ENCODE data around the gene DCAKD. TPM values are rescaled to one million over a fixed set of nuclear protein-coding genes. Genes with fewer than 3 reads are reported as not detected.
A peak's percentile ranks its signal among the peaks of the same experiment; 100 is the strongest.

The DCAKD gene
- total and polyA plus RNA-seq, 10 of the 15 experiments (the other 5 are each of a cell fraction or from before 2014, with no cell fraction given), result 11.6 to 62.7 (median 38.3) TPM

DNA sequence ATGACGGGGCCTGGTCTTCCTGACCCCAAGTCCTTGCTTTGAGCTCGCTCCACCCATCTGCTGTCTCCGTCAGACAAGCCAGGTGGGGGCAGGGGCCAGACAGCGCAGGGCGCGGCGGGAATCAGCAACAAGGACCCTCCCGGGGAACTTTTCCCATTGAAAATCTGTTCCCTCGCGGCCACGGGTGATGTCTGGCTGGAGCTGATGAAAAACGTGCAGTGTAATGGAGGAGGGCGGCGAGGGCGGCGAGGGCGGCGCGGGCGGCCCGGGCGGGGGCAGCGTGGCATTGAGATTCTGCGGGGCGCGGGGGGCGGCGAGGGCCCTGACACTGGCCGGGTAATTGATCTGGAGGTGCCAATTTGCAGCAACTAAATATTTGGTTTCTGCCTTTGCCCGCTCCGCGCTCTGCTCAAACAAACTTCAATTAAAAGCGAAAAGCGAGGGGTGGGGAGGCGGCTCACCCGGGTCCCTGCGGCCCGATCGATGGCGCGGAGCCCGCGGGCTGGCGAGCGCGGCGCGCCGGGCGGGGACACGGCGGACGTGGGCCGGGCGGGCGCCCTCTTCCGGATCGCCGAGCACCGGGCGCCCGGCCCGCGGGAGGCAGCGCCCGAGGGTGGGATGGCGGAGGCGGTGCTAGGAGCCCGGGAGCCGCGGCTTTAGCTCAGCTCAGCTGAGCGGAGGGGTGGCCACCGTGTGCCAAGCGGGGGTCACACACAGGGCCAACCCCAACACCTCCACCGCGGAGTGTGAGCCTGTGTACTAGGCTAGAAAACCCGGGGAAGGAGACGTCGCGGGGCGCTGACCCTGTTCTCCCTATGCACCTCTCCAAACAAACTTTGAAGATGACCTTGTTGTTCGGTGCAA is 32.4 kb downstream of the DCAKD start (continued):
- TF ChIP-seq BCLAF1 (IDR thresholded peaks at IDR 0.05) (no peak), POU2F2 (IDR thresholded peaks at IDR 0.05; ENCODE audit: borderline replicate concordance, low read depth, low read length) (no peak), KDM1A (IDR thresholded peaks at IDR 0.05; ENCODE audit: borderline replicate concordance) (no peak), RB1 (IDR thresholded peaks at IDR 0.05; ENCODE audit: borderline replicate concordance) (peak; percentile 69; the same call in 1 of the 2 replicates), ZNF622 (IDR thresholded peaks at IDR 0.05) (no peak), TBL1XR1 (IDR thresholded peaks at IDR 0.05; ENCODE audit: low read depth, low read length) (no peak), ZNF207 (IDR thresholded peaks at IDR 0.05; ENCODE audit: borderline replicate concordance) (no peak), SREBF2 (IDR thresholded peaks at IDR 0.05; ENCODE audit: low read length) (no peak), FOXM1 (IDR thresholded peaks at IDR 0.05; ENCODE audit: low read depth, low read length) (no peak), BCL11A (IDR thresholded peaks at IDR 0.05; ENCODE audit: low read depth, low read length) (no peak), SMAD1 (IDR thresholded peaks at IDR 0.05; ENCODE audit: low read depth, partially characterized antibody) (no peak), REST (IDR thresholded peaks at IDR 0.05; ENCODE audit: low read depth, low read length) (no peak), CBX3 (IDR thresholded peaks at IDR 0.05; ENCODE audit: borderline replicate concordance, low read depth) (no peak)
- TF ChIP-seq, protein P1, sequence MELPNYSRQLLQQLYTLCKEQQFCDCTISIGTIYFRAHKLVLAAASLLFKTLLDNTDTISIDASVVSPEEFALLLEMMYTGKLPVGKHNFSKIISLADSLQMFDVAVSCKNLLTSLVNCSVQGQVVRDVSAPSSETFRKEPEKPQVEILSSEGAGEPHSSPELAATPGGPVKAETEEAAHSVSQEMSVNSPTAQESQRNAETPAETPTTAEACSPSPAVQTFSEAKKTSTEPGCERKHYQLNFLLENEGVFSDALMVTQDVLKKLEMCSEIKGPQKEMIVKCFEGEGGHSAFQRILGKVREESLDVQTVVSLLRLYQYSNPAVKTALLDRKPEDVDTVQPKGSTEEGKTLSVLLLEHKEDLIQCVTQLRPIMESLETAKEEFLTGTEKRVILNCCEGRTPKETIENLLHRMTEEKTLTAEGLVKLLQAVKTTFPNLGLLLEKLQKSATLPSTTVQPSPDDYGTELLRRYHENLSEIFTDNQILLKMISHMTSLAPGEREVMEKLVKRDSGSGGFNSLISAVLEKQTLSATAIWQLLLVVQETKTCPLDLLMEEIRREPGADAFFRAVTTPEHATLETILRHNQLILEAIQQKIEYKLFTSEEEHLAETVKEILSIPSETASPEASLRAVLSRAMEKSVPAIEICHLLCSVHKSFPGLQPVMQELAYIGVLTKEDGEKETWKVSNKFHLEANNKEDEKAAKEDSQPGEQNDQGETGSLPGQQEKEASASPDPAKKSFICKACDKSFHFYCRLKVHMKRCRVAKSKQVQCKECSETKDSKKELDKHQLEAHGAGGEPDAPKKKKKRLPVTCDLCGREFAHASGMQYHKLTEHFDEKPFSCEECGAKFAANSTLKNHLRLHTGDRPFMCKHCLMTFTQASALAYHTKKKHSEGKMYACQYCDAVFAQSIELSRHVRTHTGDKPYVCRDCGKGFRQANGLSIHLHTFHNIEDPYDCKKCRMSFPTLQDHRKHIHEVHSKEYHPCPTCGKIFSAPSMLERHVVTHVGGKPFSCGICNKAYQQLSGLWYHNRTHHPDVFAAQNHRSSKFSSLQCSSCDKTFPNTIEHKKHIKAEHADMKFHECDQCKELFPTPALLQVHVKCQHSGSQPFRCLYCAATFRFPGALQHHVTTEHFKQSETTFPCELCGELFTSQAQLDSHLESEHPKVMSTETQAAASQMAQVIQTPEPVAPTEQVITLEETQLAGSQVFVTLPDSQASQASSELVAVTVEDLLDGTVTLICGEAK (IDR thresholded peaks at IDR 0.05; ENCODE audit: borderline replicate concordance), result no peak
- TF ChIP-seq, protein P2, sequence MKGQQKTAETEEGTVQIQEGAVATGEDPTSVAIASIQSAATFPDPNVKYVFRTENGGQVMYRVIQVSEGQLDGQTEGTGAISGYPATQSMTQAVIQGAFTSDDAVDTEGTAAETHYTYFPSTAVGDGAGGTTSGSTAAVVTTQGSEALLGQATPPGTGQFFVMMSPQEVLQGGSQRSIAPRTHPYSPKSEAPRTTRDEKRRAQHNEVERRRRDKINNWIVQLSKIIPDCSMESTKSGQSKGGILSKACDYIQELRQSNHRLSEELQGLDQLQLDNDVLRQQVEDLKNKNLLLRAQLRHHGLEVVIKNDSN (IDR thresholded peaks at IDR 0.05; ENCODE audit: borderline replicate concordance, extremely low read length, insufficient read depth, low read depth, low read length), result no peak
- TF ChIP-seq, protein P3, sequence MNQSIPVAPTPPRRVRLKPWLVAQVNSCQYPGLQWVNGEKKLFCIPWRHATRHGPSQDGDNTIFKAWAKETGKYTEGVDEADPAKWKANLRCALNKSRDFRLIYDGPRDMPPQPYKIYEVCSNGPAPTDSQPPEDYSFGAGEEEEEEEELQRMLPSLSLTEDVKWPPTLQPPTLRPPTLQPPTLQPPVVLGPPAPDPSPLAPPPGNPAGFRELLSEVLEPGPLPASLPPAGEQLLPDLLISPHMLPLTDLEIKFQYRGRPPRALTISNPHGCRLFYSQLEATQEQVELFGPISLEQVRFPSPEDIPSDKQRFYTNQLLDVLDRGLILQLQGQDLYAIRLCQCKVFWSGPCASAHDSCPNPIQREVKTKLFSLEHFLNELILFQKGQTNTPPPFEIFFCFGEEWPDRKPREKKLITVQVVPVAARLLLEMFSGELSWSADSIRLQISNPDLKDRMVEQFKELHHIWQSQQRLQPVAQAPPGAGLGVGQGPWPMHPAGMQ (IDR thresholded peaks at IDR 0.05; ENCODE audit: borderline replicate concordance), result no peak
